Metanephros (tissue), 1 donor: ENCODE measurements around the gene ZBTB47. TPM values are rescaled to one million over a fixed set of nuclear protein-coding genes. Genes with fewer than 3 reads are reported as not detected.

ENCODE experiments used
- total RNA-seq: library from RNA; depleted of rRNA; stranded (reverse); fragments of >200 nt; gene quantifications from one replicate; pipeline ENCODE4 v1.2.3, GENCODE V29; 2014

Gene ZBTB47
- 23.4 TPM for total RNA-seq

DNA sequence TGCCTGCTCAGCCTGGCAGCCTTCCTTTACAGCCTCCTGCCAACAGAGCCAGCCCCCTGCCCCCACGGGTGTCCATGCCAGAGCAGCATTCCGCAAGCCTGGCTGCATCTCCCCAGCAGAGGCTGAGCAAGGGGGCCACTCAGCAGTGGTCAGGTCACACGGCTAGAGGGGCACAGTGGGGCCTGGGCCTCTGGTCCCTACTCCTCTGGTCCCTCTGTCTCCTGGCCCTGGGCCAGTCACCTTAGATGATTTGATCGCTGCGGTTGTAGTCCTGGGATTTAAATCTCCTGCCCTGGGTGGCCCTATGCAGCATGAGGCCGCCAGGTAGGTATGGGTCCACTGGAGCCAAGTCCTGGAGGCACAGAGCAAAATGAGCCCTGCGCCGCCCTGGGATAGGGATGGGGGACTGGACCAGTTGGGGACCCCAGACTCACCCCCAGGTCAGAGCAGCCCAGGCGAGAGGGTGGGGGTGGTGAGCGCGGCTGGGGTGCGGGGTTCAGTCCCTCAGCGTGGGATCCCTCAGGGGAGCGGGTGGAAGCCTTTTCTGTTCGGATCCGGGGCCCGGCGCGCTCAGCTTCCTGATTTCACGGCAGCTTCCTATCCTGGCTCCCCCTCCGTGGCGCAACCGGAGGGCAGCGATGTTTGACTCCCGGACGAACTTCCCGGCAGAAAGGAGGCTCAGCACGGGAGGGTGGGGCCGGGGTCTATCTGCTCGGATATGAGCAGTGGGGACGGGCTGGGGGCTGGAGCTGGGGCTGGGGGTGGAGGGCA lies at the start of gene ZBTB47:
Gene ZBTB47, plus strand, starts transcription at position 138 of the 771 bp plus-strand sequence. CDS start 4,659 bp downstream, outside the sequence.

DNA sequence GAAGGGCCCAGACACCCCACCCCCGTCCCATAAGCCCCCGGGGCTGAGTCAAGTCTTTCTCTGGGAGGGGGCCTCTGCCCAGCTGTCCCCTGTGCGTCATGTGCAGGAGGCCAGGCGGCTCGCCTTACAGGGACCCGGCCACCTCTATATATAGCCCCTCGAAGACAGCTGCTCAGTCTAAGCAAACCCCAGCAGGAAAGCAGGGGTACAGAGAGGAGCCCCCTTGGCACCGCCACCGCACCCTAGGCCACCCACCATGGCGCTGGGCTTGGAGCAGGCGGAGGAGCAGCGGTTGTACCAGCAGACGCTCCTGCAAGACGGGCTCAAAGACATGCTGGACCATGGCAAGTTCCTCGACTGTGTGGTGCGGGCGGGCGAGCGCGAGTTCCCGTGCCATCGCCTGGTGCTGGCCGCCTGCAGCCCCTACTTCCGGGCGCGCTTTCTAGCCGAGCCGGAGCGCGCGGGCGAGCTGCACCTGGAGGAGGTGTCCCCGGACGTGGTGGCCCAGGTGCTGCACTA lies 31.9 kb downstream of the ZBTB47 start, which contains the start of gene KLHL40:
Gene KLHL40, plus strand, starts transcription at position 175 of the 519 bp plus-strand sequence. Its CDS starts 82 bp downstream, at position 257.

GRCh38 chr3:42702066-42702951 lies 48.8 kb downstream of the ZBTB47 start, which contains the start of gene HHATL:
TSS of gene HHATL (minus strand) at chr3:42702798. CDS start at chr3:42700826, 1,972 bp downstream.

Other genes starting within 250 kb of the ZBTB47 start
- not detected for gene LYZL4, start 243.1 kb upstream of the ZBTB47 start, total RNA-seq
- 3.4 TPM for gene VIPR1, start 151.1 kb upstream of the ZBTB47 start, total RNA-seq
- 47.0 TPM for gene SEC22C, start 71.7 kb upstream of the ZBTB47 start, total RNA-seq
- 13.1 TPM for gene SS18L2, start 62.8 kb upstream of the ZBTB47 start, total RNA-seq
- 133 TPM for gene NKTR, start 53.0 kb upstream of the ZBTB47 start, total RNA-seq
- 38.8 TPM for gene KLHL40, start 31.8 kb downstream of the ZBTB47 start, total RNA-seq
- 9.0 TPM for gene HHATL, start 49.1 kb downstream of the ZBTB47 start, total RNA-seq
- 2.0 TPM for gene CCDC13, start 119.6 kb downstream of the ZBTB47 start, total RNA-seq
- gene HIGD1A, start 150.8 kb downstream of the ZBTB47 start, total RNA-seq: 87.3 TPM
- 6.4 TPM for gene ACKR2, start 155.7 kb downstream of the ZBTB47 start, total RNA-seq
- gene CYP8B1, start 222.2 kb downstream of the ZBTB47 start, total RNA-seq: 0.35 TPM